Nephron (organoid): ENCODE measurements around the gene FGF1.
"Not testable (repeated sequence)": the region's sequence is repeated elsewhere in the genome, so short reads cannot be mapped to it uniquely, and the experiment has no call there.

ENCODE experiments used
- H3K27ac Mint-ChIP-seq, 3 experiments: 2 replicates each; pipeline ENCODE4 v1.8.0; 2020; ENCODE audit warnings: mixed read lengths in 3 of 3, mild to moderate bottlenecking in 2 of 3, moderate library complexity in 1 of 3
- H3K27me3 Mint-ChIP-seq: 2 replicates; pipeline ENCODE4 v1.8.0; 2021; ENCODE audit warnings: low read depth, mild to moderate bottlenecking, moderate library complexity, mixed read lengths
- H3K36me3 Mint-ChIP-seq: 2 replicates; pipeline ENCODE4 v1.8.0; 2020; ENCODE audit warnings: low read depth, mixed read lengths
- H3K4me1 Mint-ChIP-seq: 2 replicates; pipeline ENCODE4 v1.8.0; 2020; ENCODE audit warnings: mixed read lengths
- H3K4me3 Mint-ChIP-seq, 3 experiments: 2 replicates each; pipeline ENCODE4 v1.8.0; 2020; ENCODE audit warnings: mild to moderate bottlenecking in 3 of 3, mixed read lengths in 3 of 3, moderate library complexity in 2 of 3
- H3K9me3 Mint-ChIP-seq: 2 replicates; pipeline ENCODE4 v1.8.0; 2020; ENCODE audit warnings: mixed read lengths
- TF ChIP-seq, protein P1 (sequence below), 3 experiments: fragments of 200-600 bp; sonication (generic); IDR thresholded peaks; one replicate each; pipeline ENCODE4 v1.5.0; 2021; ENCODE audit warnings: antibody characterized with exemption in 3 of 3; ENCODE audit not compliant: unreplicated experiment in 3 of 3

The FGF1 gene

DNA sequence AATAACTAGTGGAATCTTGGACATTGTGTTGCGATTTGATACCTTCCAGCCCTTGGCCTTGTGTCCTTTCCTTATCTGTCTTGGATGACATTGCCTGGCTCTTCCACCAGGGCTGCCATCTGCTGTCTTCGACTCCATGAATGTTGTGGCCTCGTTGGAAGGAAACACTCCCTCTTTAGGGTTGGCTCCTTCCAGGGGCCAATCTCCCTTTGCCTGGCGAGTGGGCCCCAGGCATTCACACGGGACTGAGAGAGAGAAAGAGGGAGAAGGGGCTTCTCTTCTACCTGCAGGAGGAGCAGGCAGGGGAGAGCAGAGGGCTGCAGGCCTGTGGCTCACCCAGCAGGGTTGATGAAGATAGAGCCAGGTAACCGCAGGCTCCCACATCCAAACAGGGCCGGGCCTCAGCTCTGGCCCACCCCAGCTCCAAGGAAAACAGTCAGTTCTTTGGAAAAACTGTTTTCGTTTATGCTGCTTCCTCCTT lies 31.3 kb downstream of the FGF1 start:
- Mint-ChIP-seq H3K36me3 (no peaks in the 10 kb centered on the region), H3K4me3 (no peak overlapping the region), H3K27me3 (peaks cover 4% of the 10 kb centered on the region), H3K4me1 (peaks cover 27% of the 10 kb centered on the region), H3K9me3 (no peaks in the 10 kb centered on the region), H3K27ac (peak overlapping the region; percentile 42 to 76 (median 62))
- TF ChIP-seq, protein P1, sequence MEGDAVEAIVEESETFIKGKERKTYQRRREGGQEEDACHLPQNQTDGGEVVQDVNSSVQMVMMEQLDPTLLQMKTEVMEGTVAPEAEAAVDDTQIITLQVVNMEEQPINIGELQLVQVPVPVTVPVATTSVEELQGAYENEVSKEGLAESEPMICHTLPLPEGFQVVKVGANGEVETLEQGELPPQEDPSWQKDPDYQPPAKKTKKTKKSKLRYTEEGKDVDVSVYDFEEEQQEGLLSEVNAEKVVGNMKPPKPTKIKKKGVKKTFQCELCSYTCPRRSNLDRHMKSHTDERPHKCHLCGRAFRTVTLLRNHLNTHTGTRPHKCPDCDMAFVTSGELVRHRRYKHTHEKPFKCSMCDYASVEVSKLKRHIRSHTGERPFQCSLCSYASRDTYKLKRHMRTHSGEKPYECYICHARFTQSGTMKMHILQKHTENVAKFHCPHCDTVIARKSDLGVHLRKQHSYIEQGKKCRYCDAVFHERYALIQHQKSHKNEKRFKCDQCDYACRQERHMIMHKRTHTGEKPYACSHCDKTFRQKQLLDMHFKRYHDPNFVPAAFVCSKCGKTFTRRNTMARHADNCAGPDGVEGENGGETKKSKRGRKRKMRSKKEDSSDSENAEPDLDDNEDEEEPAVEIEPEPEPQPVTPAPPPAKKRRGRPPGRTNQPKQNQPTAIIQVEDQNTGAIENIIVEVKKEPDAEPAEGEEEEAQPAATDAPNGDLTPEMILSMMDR (IDR thresholded peaks at IDR 0.05; ENCODE audit: unreplicated experiment in 3 of 3): no peak

DNA sequence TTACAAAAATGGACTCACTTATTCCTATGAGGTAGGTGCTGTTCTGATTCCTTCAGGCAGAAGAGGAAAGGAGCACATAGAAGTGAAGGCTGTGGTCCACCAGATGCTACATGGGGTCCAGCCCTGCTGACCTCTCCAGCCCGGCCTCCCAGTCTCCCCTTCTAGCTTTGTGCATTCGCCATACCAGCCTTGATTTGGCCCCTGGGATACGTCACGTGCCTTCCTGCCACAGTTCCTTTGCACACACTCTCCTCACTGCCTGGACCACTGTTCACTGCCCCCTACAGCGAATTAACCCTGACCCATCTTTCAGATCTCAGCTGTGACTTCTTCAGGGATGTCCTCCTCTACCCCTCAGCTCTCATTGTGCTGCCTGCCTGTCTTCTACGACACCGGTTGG lies 32.6 kb downstream of the FGF1 start:
- no peaks in the 10 kb centered on the region for H3K9me3 Mint-ChIP-seq
- H3K27me3 Mint-ChIP-seq: peaks cover 4% of the 10 kb centered on the region
- H3K4me3 Mint-ChIP-seq: no peak overlapping the region
- H3K27ac Mint-ChIP-seq: no peak overlapping the region
- peaks cover 27% of the 10 kb centered on the region for H3K4me1 Mint-ChIP-seq
- H3K36me3 Mint-ChIP-seq: no peaks in the 10 kb centered on the region
- TF ChIP-seq, protein P1 (IDR thresholded peaks at IDR 0.05; ENCODE audit: unreplicated experiment in 3 of 3): no peak

DNA sequence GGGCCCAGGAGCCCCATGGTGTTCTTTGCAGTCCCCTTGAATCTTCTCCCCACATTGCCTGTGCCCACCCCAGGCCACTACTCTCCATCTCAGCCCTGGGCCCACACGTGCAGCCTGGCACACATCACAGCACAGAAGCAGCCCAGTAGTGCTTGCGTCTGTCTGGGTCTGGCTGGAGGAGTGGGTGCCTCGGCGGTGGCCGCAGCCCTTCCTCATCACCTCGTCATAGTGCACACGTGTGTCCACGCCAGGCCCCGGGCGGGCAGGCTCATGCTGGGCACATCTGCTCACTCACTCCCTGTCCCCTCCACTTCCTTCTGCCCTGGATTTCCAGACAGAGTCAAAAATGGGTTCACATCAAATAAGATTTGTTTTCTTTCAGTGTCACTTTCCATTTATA lies 33.3 kb downstream of the FGF1 start:
- Mint-ChIP-seq H3K27ac (peak overlapping the region in 1 of 3 experiments; percentile 1), H3K9me3 (no peaks in the 10 kb centered on the region), H3K27me3 (peaks cover 4% of the 10 kb centered on the region), H3K4me3 (no peak overlapping the region), H3K4me1 (peaks cover 27% of the 10 kb centered on the region), H3K36me3 (no peaks in the 10 kb centered on the region)
- TF ChIP-seq, protein P1 (IDR thresholded peaks at IDR 0.05; ENCODE audit: unreplicated experiment in 3 of 3): no peak

DNA sequence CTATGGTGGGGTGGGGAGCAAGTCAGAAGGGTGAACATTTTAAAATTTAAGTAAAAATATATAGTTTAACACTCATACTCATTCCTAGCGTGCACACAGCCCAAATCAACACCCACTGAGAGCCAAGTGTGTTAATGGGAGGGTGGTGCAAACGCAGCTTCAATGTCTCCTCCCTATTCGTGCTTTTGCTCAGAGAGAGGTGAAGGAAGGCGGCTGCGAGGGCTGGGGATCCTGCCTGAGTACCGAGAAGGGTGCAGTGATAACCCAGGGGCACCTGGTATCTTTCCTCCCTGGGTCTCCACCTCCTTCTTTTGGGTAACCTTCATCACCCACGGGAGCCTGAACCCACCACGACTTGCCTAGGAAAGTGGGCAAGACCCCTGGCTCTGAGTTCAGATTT lies 35.0 kb downstream of the FGF1 start:
- no peaks in the 10 kb centered on the region for H3K9me3 Mint-ChIP-seq
- H3K27me3 Mint-ChIP-seq: peaks cover 4% of the 10 kb centered on the region
- TF ChIP-seq, protein P1 (IDR thresholded peaks at IDR 0.05; ENCODE audit: unreplicated experiment in 3 of 3): no peak
- no peaks in the 10 kb centered on the region for H3K36me3 Mint-ChIP-seq
- H3K4me1 Mint-ChIP-seq: peaks cover 24% of the 10 kb centered on the region
- no peak overlapping the region for H3K27ac Mint-ChIP-seq
- no peak overlapping the region for H3K4me3 Mint-ChIP-seq

DNA sequence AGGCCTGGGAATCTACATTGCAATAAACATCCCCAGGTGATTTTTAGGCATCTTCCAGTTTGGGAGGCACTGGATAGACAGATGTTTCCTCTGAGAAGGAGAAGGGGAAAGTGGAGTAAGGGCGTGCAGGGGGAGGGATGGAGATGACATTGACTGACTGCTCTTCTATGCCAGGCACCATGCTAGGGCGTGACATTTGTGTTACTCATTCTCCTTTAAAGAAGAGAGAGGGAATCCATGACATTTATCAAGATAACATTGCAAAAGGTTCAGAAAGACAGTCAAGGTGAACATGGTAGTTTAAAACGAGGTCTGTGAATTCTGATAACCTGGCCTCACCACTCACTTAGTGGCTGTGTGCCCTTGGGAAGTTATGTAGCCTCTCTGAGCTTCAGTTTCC lies 35.8 kb downstream of the FGF1 start:
- H3K4me1 Mint-ChIP-seq: peaks cover 22% of the 10 kb centered on the region
- TF ChIP-seq, protein P1 (IDR thresholded peaks at IDR 0.05; ENCODE audit: unreplicated experiment in 3 of 3): no peak
- peaks cover 4% of the 10 kb centered on the region for H3K27me3 Mint-ChIP-seq
- H3K36me3 Mint-ChIP-seq: no peaks in the 10 kb centered on the region
- no peak overlapping the region for H3K4me3 Mint-ChIP-seq
- H3K27ac Mint-ChIP-seq: no peak overlapping the region
- no peaks in the 10 kb centered on the region for H3K9me3 Mint-ChIP-seq

DNA sequence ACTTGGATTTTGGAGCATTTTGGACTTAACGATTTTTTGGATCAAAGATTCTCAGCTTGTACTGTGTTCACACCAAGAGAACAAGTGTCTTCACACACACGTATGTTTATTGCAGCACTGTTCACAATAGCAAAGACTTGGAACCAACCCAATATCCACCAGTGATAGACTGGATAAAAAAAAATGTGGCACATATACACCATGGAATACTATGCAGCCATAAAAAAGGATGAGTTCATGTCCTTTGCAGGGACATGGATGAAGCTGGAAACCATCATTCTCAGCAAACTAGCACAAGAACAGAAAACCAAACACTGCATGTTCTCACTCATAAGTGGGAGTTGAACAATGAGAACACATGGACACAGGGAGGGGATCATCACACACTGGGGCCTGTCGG lies 37.8 kb downstream of the FGF1 start:
- not testable (repeated sequence) for H3K27ac Mint-ChIP-seq, H3K27me3 Mint-ChIP-seq, H3K4me3 Mint-ChIP-seq, H3K36me3 Mint-ChIP-seq, H3K9me3 Mint-ChIP-seq
- H3K4me1 Mint-ChIP-seq: peaks cover 25% of the 10 kb centered on the region
